T-helper 1 cell treated with Interleukin-12 subunit alpha and Interleukin-12 subunit beta and Interleukin-4 antibody, amounts not matched to agents 30 μg/mL and 1 μg/mL, for 36 hours (primary cell): ENCODE results near the gene TIGD7.

Experiments used
- H3K27ac Mint-ChIP-seq: one replicate; pipeline ENCODE4 v1.8.0; 2021; ENCODE audit warnings: mild to moderate bottlenecking, mixed read lengths
- H3K27me3 Mint-ChIP-seq: one replicate; pipeline ENCODE4 v1.8.0; 2021; ENCODE audit warnings: low read depth, mixed read lengths
- H3K36me3 Mint-ChIP-seq: one replicate; pipeline ENCODE4 v1.8.0; 2021; ENCODE audit warnings: low read depth, mixed read lengths
- H3K4me1 Mint-ChIP-seq: one replicate; pipeline ENCODE4 v1.8.0; 2021; ENCODE audit warnings: low read depth, mixed read lengths
- H3K4me3 Mint-ChIP-seq: one replicate; pipeline ENCODE4 v1.8.0; 2021; ENCODE audit warnings: mild to moderate bottlenecking, moderate library complexity, mixed read lengths
- H3K9me3 Mint-ChIP-seq: one replicate; pipeline ENCODE4 v1.8.0; 2021; ENCODE audit warnings: mixed read lengths

The TIGD7 gene

GRCh38 chr16:3305109-3306068 is at the start of gene TIGD7, which contains the start of gene ZNF75A:
Gene TIGD7, minus strand, starts transcription at chr16:3305430. Its CDS starts 4,816 bp downstream, at chr16:3300614.
Gene ZNF75A, plus strand, starts transcription at chr16:3305497. Its CDS starts 2,932 bp downstream, at chr16:3308429.
- Mint-ChIP-seq H3K4me1 (peaks cover 10% of the 10 kb centered on the region), H3K9me3 (peaks cover 49% of the 10 kb centered on the region), H3K4me3 (peak within 1 kb of the TSS; percentile 73), H3K27me3 (no peaks in the 10 kb centered on the region), H3K27ac (peak within 1 kb of the TSS; percentile 87), H3K36me3 (peaks cover 64% of the 10 kb centered on the region)

GRCh38 chr16:3349175-3349574 is 43.9 kb upstream of the TIGD7 start:
- Mint-ChIP-seq H3K36me3 (no peaks in the 10 kb centered on the region), H3K4me1 (no peaks in the 10 kb centered on the region), H3K27ac (no peak overlapping the region), H3K4me3 (no peak overlapping the region), H3K9me3 (peaks cover 40% of the 10 kb centered on the region), H3K27me3 (no peaks in the 10 kb centered on the region)

- H3K4me3 Mint-ChIP-seq: no peak overlapping the region
- no peaks in the 10 kb centered on the region for H3K4me1 Mint-ChIP-seq
These were observed 43.4 kb upstream of the TIGD7 start for GRCh38 chr16:3348547-3349167.

GRCh38 chr16:3347586-3347985 is 42.4 kb upstream of the TIGD7 start:
- no peak overlapping the region for H3K4me3 Mint-ChIP-seq
- H3K27me3 Mint-ChIP-seq: no peaks in the 10 kb centered on the region
- no peaks in the 10 kb centered on the region for H3K4me1 Mint-ChIP-seq
- no peak overlapping the region for H3K27ac Mint-ChIP-seq
- peaks cover 39% of the 10 kb centered on the region for H3K9me3 Mint-ChIP-seq
- H3K36me3 Mint-ChIP-seq: no peaks in the 10 kb centered on the region

More at GRCh38 chr16:3348547-3349167, 43.4 kb upstream of the TIGD7 start:
- no peak overlapping the region for H3K27ac Mint-ChIP-seq
- H3K36me3 Mint-ChIP-seq: no peaks in the 10 kb centered on the region
- peaks cover 38% of the 10 kb centered on the region for H3K9me3 Mint-ChIP-seq
- no peaks in the 10 kb centered on the region for H3K27me3 Mint-ChIP-seq

GRCh38 chr16:3346041-3346440 is 40.8 kb upstream of the TIGD7 start:
- Mint-ChIP-seq H3K27me3 (no peaks in the 10 kb centered on the region), H3K27ac (no peak overlapping the region), H3K9me3 (peaks cover 34% of the 10 kb centered on the region)

GRCh38 chr16:3328643-3329042 is 23.4 kb upstream of the TIGD7 start:
- Mint-ChIP-seq H3K27ac (no peak overlapping the region), H3K4me1 (no peaks in the 10 kb centered on the region), H3K27me3 (no peaks in the 10 kb centered on the region), H3K36me3 (no peaks in the 10 kb centered on the region), H3K4me3 (no peak overlapping the region), H3K9me3 (peaks cover 46% of the 10 kb centered on the region)

More at GRCh38 chr16:3346041-3346440, 40.8 kb upstream of the TIGD7 start:
- Mint-ChIP-seq H3K36me3 (no peaks in the 10 kb centered on the region), H3K4me3 (no peak overlapping the region), H3K4me1 (no peaks in the 10 kb centered on the region)

- Mint-ChIP-seq H3K27ac (no peak overlapping the region), H3K36me3 (no peaks in the 10 kb centered on the region), H3K27me3 (no peaks in the 10 kb centered on the region), H3K4me1 (no peaks in the 10 kb centered on the region), H3K4me3 (no peak overlapping the region), H3K9me3 (peaks cover 48% of the 10 kb centered on the region)
These were observed 22.9 kb upstream of the TIGD7 start for GRCh38 chr16:3328104-3328503.

- Mint-ChIP-seq H3K27me3 (no peaks in the 10 kb centered on the region), H3K9me3 (peaks cover 49% of the 10 kb centered on the region), H3K27ac (no peak overlapping the region), H3K36me3 (no peaks in the 10 kb centered on the region), H3K4me1 (no peaks in the 10 kb centered on the region), H3K4me3 (no peak overlapping the region)
These were observed 22.3 kb upstream of the TIGD7 start for GRCh38 chr16:3327514-3327913.

GRCh38 chr16:3321816-3322215 is 16.6 kb upstream of the TIGD7 start:
- H3K9me3 Mint-ChIP-seq: peaks cover 70% of the 10 kb centered on the region
- peaks cover 33% of the 10 kb centered on the region for H3K36me3 Mint-ChIP-seq
- H3K4me1 Mint-ChIP-seq: no peaks in the 10 kb centered on the region
- H3K27me3 Mint-ChIP-seq: no peaks in the 10 kb centered on the region
- no peak overlapping the region for H3K27ac Mint-ChIP-seq
- no peak overlapping the region for H3K4me3 Mint-ChIP-seq

GRCh38 chr16:3317315-3317999 is 12.2 kb upstream of the TIGD7 start:
- no peaks in the 10 kb centered on the region for H3K27me3 Mint-ChIP-seq
- peaks cover 88% of the 10 kb centered on the region for H3K9me3 Mint-ChIP-seq
- no peaks in the 10 kb centered on the region for H3K4me1 Mint-ChIP-seq
- H3K4me3 Mint-ChIP-seq: no peak overlapping the region
- H3K36me3 Mint-ChIP-seq: peaks cover 72% of the 10 kb centered on the region
- no peak overlapping the region for H3K27ac Mint-ChIP-seq

- H3K4me3 Mint-ChIP-seq: no peak overlapping the region
- no peak overlapping the region for H3K27ac Mint-ChIP-seq
- no peaks in the 10 kb centered on the region for H3K27me3 Mint-ChIP-seq
- peaks cover 86% of the 10 kb centered on the region for H3K36me3 Mint-ChIP-seq
- peaks cover 81% of the 10 kb centered on the region for H3K9me3 Mint-ChIP-seq
- H3K4me1 Mint-ChIP-seq: peaks cover 2% of the 10 kb centered on the region
These were observed 6.3 kb upstream of the TIGD7 start for GRCh38 chr16:3311496-3311895.

GRCh38 chr16:3306078-3306477 is 848 bp upstream of the TIGD7 start:
- H3K9me3 Mint-ChIP-seq: peaks cover 49% of the 10 kb centered on the region
- H3K4me3 Mint-ChIP-seq: peak overlapping the region; percentile 73
- peaks cover 63% of the 10 kb centered on the region for H3K36me3 Mint-ChIP-seq
- no peaks in the 10 kb centered on the region for H3K27me3 Mint-ChIP-seq
- peaks cover 8% of the 10 kb centered on the region for H3K4me1 Mint-ChIP-seq
- H3K27ac Mint-ChIP-seq: peak overlapping the region; percentile 59

- Mint-ChIP-seq H3K36me3 (peaks cover 66% of the 10 kb centered on the region), H3K9me3 (peaks cover 58% of the 10 kb centered on the region), H3K4me3 (peak overlapping the region; percentile 73), H3K4me1 (peaks cover 10% of the 10 kb centered on the region), H3K27me3 (no peaks in the 10 kb centered on the region), H3K27ac (peak overlapping the region; percentile 87)
These were observed 860 bp downstream of the TIGD7 start for GRCh38 chr16:3304370-3304769.

GRCh38 chr16:3295783-3296182 is 9.4 kb downstream of the TIGD7 start:
- H3K27ac Mint-ChIP-seq: no peak overlapping the region
- H3K9me3 Mint-ChIP-seq: peaks cover 81% of the 10 kb centered on the region
- no peaks in the 10 kb centered on the region for H3K27me3 Mint-ChIP-seq
- peaks cover 2% of the 10 kb centered on the region for H3K4me1 Mint-ChIP-seq
- no peak overlapping the region for H3K4me3 Mint-ChIP-seq
- H3K36me3 Mint-ChIP-seq: peaks cover 68% of the 10 kb centered on the region
